C4-2B (cell line): ENCODE measurements around the gene PGLYRP4.

Source experiments
- H3K27ac ChIP-seq: fragments of 450-650 bp; 2 replicates; pipeline ENCODE4 v1.5.1; 2017
- CTCF ChIP-seq: fragments of 450-650 bp; conservative IDR thresholded peaks from 2 replicates; pipeline ENCODE4 v1.5.1; 2017; ENCODE audit warnings: mild to moderate bottlenecking
- ZFX ChIP-seq: fragments of 450-650 bp; IDR thresholded peaks from 2 replicates; pipeline ENCODE4 v1.6.1; 2017

Gene PGLYRP4

GRCh38 chr1:153394391-153394790, 45.8 kb upstream of the PGLYRP4 start:
- TF ChIP-seq CTCF (no peak), ZFX (no peak)
- no peak overlapping the region for H3K27ac ChIP-seq

- TF ChIP-seq ZFX (no peak), CTCF (no peak)
- no peak overlapping the region for H3K27ac ChIP-seq
Observed at GRCh38 chr1:153393926-153394325, 45.3 kb upstream of the PGLYRP4 start.

GRCh38 chr1:153392822-153393221, 44.2 kb upstream of the PGLYRP4 start:
- no peak for TF ChIP-seq CTCF
- TF ChIP-seq ZFX, result no peak
- H3K27ac ChIP-seq, result no peak overlapping the region

GRCh38 chr1:153392258-153392657, 43.6 kb upstream of the PGLYRP4 start:
- H3K27ac ChIP-seq, result no peak overlapping the region
- no peak for TF ChIP-seq ZFX
- no peak for TF ChIP-seq CTCF

- no peak within 1 kb of the TSS for H3K27ac ChIP-seq
- TF ChIP-seq CTCF, result no peak
- TF ChIP-seq ZFX, result no peak
Observed at GRCh38 chr1:153390938-153391710, 42.5 kb upstream of the PGLYRP4 start, which contains the start of gene S100A8. Gene S100A8, minus strand, starts transcription at chr1:153391073. Its CDS starts 538 bp downstream, at chr1:153390535.

GRCh38 chr1:153389973-153390879, 41.6 kb upstream of the PGLYRP4 start:
- TF ChIP-seq ZFX, result no peak
- H3K27ac ChIP-seq, result no peak overlapping the region

- no peak overlapping the region for H3K27ac ChIP-seq
- TF ChIP-seq ZFX (no peak), CTCF (no peak)
Observed at GRCh38 chr1:153389401-153389800, 40.8 kb upstream of the PGLYRP4 start.
